ENCODE data around the gene ADISSP. TPM values are rescaled to one million over a fixed set of nuclear protein-coding genes. Genes with fewer than 3 reads are reported as not detected.

The ADISSP gene
- total and polyA plus RNA-seq, 9 of the 15 experiments (the other 6 are each of a cell fraction or from before 2014, with no cell fraction given), result 1.4 to 70.6 (median 23.4) TPM

GRCh38 chr20:3796477-3797225, 29.1 kb upstream of the ADISSP start (continued):
- no peak for TF ChIP-seq ZBTB49 (CRISPR knock-in tag; IDR thresholded peaks at IDR 0.05; ENCODE audit: borderline replicate concordance)

GRCh38 chr20:3795511-3796468, 28.2 kb upstream of the ADISSP start, which contains the start of gene CDC25B:
Gene CDC25B (plus strand): TSS chr20:3796310. CDS start chr20:3796532, 222 bp downstream.
- Histone ChIP-seq H3K9me3 (replicated peaks; ENCODE audit: control insufficient read depth, insufficient read depth, low read depth, low read length) (no peaks in the 10 kb centered on the region), H3K9me1 (ENCODE audit: control insufficient read depth, insufficient read depth, low read length) (no peaks in the 10 kb centered on the region), H3K27me3 (ENCODE audit: control insufficient read depth in 2 of 2, insufficient read depth in 2 of 2, low read length in 2 of 2) (no peaks in the 10 kb centered on the region), H3K27ac (ENCODE audit: extremely low read depth, low read depth, low read length) (peak within 1 kb of the TSS; percentile 73), H3K79me2 (ENCODE audit: control insufficient read depth, insufficient read depth, low read length) (peaks cover 12% of the 10 kb centered on the region; the same call in 2 of the 3 replicates), H3K36me3 (ENCODE audit: control insufficient read depth, insufficient read depth, low read length) (peaks cover 19% of the 10 kb centered on the region; the same call in 2 of the 3 replicates), H3K4me2 (ENCODE audit: insufficient read depth, low read length) (peak within 1 kb of the TSS; percentile 81), H3K4me3 (peak within 1 kb of the TSS; percentile 55), H3K9ac (ENCODE audit: insufficient read depth in 1 of 2, low read depth in 2 of 2, low read length in 2 of 2) (peak within 1 kb of the TSS; percentile 69 to 93), H3K4me1 (replicated peaks in 1 of 2; ENCODE audit: control insufficient read depth in 2 of 2, insufficient read depth in 2 of 2, low read length in 2 of 2) (peaks cover 14 to 37% of the 10 kb centered on the region in 2 experiments; a peak in 4 of 5 replicates), H2AFZ (ENCODE audit: low read depth, low read length) (peak within 1 kb of the TSS; percentile 94), H4K20me1 (replicated peaks; ENCODE audit: control insufficient read depth, insufficient read depth, low read length) (no peaks in the 10 kb centered on the region)
- FAIRE-seq (peak; percentile 77), DNase-seq (ENCODE audit: extremely low read depth in 1 of 4, low spot score in 3 of 4) (peak; percentile 80 to 88 (median 86)), ATAC-seq (peak; percentile 91)
- CTCF ChIA-PET (ENCODE audit: low intra/inter-chr PET ratio), result interaction anchor here (0.9 kb wide), 1 partner anchor 9 kb away, joined by 3 read pairs; the partner anchor contains the start of gene CENPB
- BruUV-seq (replicated peaks), result TSS peak; percentile 93
- WGBS (ENCODE audit: insufficient coverage, low coverage, missing lambda C conversion rate), result 4% methylated on average over 38 of the region's 69 CpGs
- intact Hi-C loops (cut with micrococcal nuclease), result no loop called here
- in situ Hi-C loops (cut with MboI), result no loop called here
- POLR2A ChIA-PET, result interaction anchor here (0.7 to 1.1 kb wide), 2 partner anchors 9 to 10 kb away, joined by 3 read pairs; partner anchors contain the start of gene CENPB
- TF ChIP-seq ELF1 (tag; IDR thresholded peaks at IDR 0.05), result peak; percentile 65; the same call in 1 of the 2 replicates
- TF ChIP-seq ESRRA (IDR thresholded peaks at IDR 0.05; ENCODE audit: borderline replicate concordance, low read depth), result peak; percentile 99
- peak; percentile 69; the same call in 1 of the 2 replicates for TF ChIP-seq LCOR (CRISPR knock-in tag; IDR thresholded peaks at IDR 0.05)
- no peak for TF ChIP-seq MCM3 (IDR thresholded peaks at IDR 0.05)
- TF ChIP-seq EP400 (IDR thresholded peaks at IDR 0.05), result peak; percentile 85
- TF ChIP-seq, protein P1, sequence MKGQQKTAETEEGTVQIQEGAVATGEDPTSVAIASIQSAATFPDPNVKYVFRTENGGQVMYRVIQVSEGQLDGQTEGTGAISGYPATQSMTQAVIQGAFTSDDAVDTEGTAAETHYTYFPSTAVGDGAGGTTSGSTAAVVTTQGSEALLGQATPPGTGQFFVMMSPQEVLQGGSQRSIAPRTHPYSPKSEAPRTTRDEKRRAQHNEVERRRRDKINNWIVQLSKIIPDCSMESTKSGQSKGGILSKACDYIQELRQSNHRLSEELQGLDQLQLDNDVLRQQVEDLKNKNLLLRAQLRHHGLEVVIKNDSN (CRISPR knock-in tag; IDR thresholded peaks at IDR 0.05), result peak; percentile 73
- peak; percentile 82 for TF ChIP-seq DACH1 (IDR thresholded peaks at IDR 0.05; ENCODE audit: partially characterized antibody)
- TF ChIP-seq, protein P2, sequence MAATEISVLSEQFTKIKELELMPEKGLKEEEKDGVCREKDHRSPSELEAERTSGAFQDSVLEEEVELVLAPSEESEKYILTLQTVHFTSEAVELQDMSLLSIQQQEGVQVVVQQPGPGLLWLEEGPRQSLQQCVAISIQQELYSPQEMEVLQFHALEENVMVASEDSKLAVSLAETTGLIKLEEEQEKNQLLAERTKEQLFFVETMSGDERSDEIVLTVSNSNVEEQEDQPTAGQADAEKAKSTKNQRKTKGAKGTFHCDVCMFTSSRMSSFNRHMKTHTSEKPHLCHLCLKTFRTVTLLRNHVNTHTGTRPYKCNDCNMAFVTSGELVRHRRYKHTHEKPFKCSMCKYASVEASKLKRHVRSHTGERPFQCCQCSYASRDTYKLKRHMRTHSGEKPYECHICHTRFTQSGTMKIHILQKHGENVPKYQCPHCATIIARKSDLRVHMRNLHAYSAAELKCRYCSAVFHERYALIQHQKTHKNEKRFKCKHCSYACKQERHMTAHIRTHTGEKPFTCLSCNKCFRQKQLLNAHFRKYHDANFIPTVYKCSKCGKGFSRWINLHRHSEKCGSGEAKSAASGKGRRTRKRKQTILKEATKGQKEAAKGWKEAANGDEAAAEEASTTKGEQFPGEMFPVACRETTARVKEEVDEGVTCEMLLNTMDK (IDR thresholded peaks at IDR 0.05; ENCODE audit: borderline replicate concordance, insufficient read depth, low read depth, low read length, poor library complexity, severe bottlenecking), result peak; percentile 37
- TF ChIP-seq PHF8 (IDR thresholded peaks at IDR 0.05; ENCODE audit: borderline replicate concordance, low read length), result peak; percentile 77; the same call in 1 of the 2 replicates
- peak in 1 of 2 experiments; percentile 78; a peak in 2 of 4 replicates for TF ChIP-seq HDAC1 (IDR thresholded peaks at IDR 0.05)
- no peak for TF ChIP-seq ZNF282 (CRISPR knock-in tag; IDR thresholded peaks at IDR 0.05)

All from K562 (cell line).